SK-N-SH (cell line): ENCODE data around the gene MACROD2. TPM values are rescaled to one million over a fixed set of nuclear protein-coding genes. Genes with fewer than 3 reads are reported as not detected.

ENCODE experiments used
- CTCF ChIA-PET: fragments of 300-600, 350-600 bp; formaldehyde crosslinking; extraction: SDS; loops from one replicate; lab custom pipeline; 2021; lab: Yijun Ruan, JAX
- POLR2A ChIA-PET: fragments of 350-600 bp; sonication (Branson Sonifier 250); formaldehyde crosslinking; extraction: SDS; loops from one replicate; lab custom pipeline; 2020; ENCODE audit warnings: antibody characterized with exemption, inconsistent platforms; lab: Yijun Ruan, JAX
- DNase-seq: peaks from one replicate; pipeline ENCODE4 v3.0.0; 2012
- H2AFZ ChIP-seq: fragments of 200-600 bp; sonication (generic); 2 replicates; pipeline ENCODE4 v1.8.1; 2016; ENCODE audit warnings: antibody characterized with exemption, mild to moderate bottlenecking, low read depth
- H3F3A ChIP-seq: fragments of 200-600 bp; sonication (generic); replicated peaks from 2 replicates; pipeline ENCODE3; 2016; ENCODE audit warnings: antibody characterized with exemption, mild to moderate bottlenecking; ENCODE audit not compliant: insufficient read depth
- H3K27ac ChIP-seq, 2 experiments: fragments of 200-500 bp in 1 of 2; fragments of 200-600 bp in 1 of 2; sonication (Bioruptor generic) in 1 of 2; sonication (generic), shearing (Covaris generic) in 1 of 2; 2 replicates each; pipeline versions ENCODE4 v1.5.1 to v1.6.1; 2014 to 2016; ENCODE audit warnings: low read depth in 2 of 2, inconsistent platforms in 1 of 2, low read length in 1 of 2, mild to moderate bottlenecking in 1 of 2, mixed read lengths in 1 of 2
- H3K27me3 ChIP-seq: fragments of 200-600 bp; sonication (generic), shearing (Covaris generic); 2 replicates; pipeline ENCODE4 v1.6.1; 2016; ENCODE audit warnings: mixed run types; ENCODE audit not compliant: insufficient read depth
- H3K36me3 ChIP-seq, 2 experiments: fragments of 200-500 bp in 1 of 2; fragments of 200-600 bp in 1 of 2; sonication (Bioruptor generic) in 1 of 2; sonication (generic) in 1 of 2; replicated peaks in 1 of 2; 2 replicates each; pipeline versions ENCODE3 to v1.5.1; 2014 to 2016; ENCODE audit warnings: low read length in 1 of 2, mild to moderate bottlenecking in 1 of 2; ENCODE audit not compliant: insufficient read depth in 2 of 2, control insufficient read depth in 1 of 2
- H3K4me1 ChIP-seq, 2 experiments: fragments of 200-500 bp in 1 of 2; fragments of 200-600 bp in 1 of 2; sonication (Bioruptor generic) in 1 of 2; sonication (generic), shearing (Covaris generic) in 1 of 2; 2 replicates each; pipeline versions ENCODE4 v1.5.1 to v1.6.1; 2014 to 2016; ENCODE audit warnings: low read depth in 1 of 2, low read length in 1 of 2, mixed run types in 1 of 2; ENCODE audit not compliant: insufficient read depth in 2 of 2, control insufficient read depth in 1 of 2
- H3K4me2 ChIP-seq: fragments of 200-600 bp; sonication (generic), shearing (Covaris generic); 2 replicates; pipeline ENCODE4 v1.6.1; 2017; ENCODE audit warnings: mixed run types
- H3K4me3 ChIP-seq, 2 experiments: fragments of 200-500 bp in 1 of 2; fragments of 200-600 bp in 1 of 2; sonication (Bioruptor generic) in 1 of 2; sonication (generic), shearing (Covaris generic) in 1 of 2; 2 replicates each; pipeline versions ENCODE4 v1.5.1 to v1.8.1; 2014 to 2016; ENCODE audit warnings: low read depth in 2 of 2, inconsistent platforms in 1 of 2, low read length in 1 of 2, mild to moderate bottlenecking in 1 of 2, mixed read lengths in 1 of 2, moderate library complexity in 1 of 2
- H3K79me2 ChIP-seq: fragments of 200-600 bp; sonication (generic); 2 replicates; pipeline ENCODE4 v1.8.1; 2017; ENCODE audit warnings: mild to moderate bottlenecking; ENCODE audit not compliant: insufficient read depth
- H3K9ac ChIP-seq: fragments of 200-600 bp; sonication (generic); 2 replicates; pipeline ENCODE4 v1.6.1; 2017; ENCODE audit warnings: mixed run types
- H3K9me2 ChIP-seq: fragments of 200-600 bp; sonication (generic); 2 replicates; pipeline ENCODE4 v1.6.1; 2017; ENCODE audit warnings: mixed run types
- H3K9me3 ChIP-seq: fragments of 200-600 bp; sonication (generic); 2 replicates; pipeline ENCODE4 v1.6.1; 2017; ENCODE audit warnings: mixed run types, mild to moderate bottlenecking, moderate library complexity
- H4K20me1 ChIP-seq: fragments of 200-600 bp; sonication (generic); 2 replicates; pipeline ENCODE4 v1.6.1; 2017; ENCODE audit warnings: mild to moderate bottlenecking, mixed run types; ENCODE audit not compliant: insufficient read depth
- CHD2 ChIP-seq: fragments of 150-350 bp; IDR thresholded peaks from 2 replicates; pipeline ENCODE4 v1.6.1; 2018; ENCODE audit warnings: low read length; ENCODE audit not compliant: partially characterized antibody
- ELF1 ChIP-seq: IDR thresholded peaks from 2 replicates; pipeline ENCODE4 v1.4.0; 2012
- EZH2phosphoT487 ChIP-seq: fragments of 200-600 bp; sonication (generic); IDR thresholded peaks from 2 replicates; pipeline ENCODE4 v1.6.1; 2017; ENCODE audit warnings: low read depth, mixed run types, mild to moderate bottlenecking, antibody characterized with exemption, moderate library complexity, borderline replicate concordance
- FOSL2 ChIP-seq: IDR thresholded peaks from 2 replicates; pipeline ENCODE4 v1.4.0; 2012; ENCODE audit warnings: low read depth, mild to moderate bottlenecking, moderate library complexity, borderline replicate concordance
- FOXJ3 ChIP-seq: sonication (generic); formaldehyde crosslinking; IDR thresholded peaks from 2 replicates; pipeline ENCODE4 v1.5.1; 2020; ENCODE audit warnings: mild to moderate bottlenecking, missing genetic modification reagents
- GATA2 ChIP-seq: sonication (generic); formaldehyde crosslinking; IDR thresholded peaks from 2 replicates; pipeline ENCODE4 v1.5.0; 2020; ENCODE audit warnings: mild to moderate bottlenecking, missing genetic modification reagents
- JUND ChIP-seq: IDR thresholded peaks from 2 replicates; pipeline ENCODE4 v1.4.0; 2012
- MXI1 ChIP-seq: IDR thresholded peaks from 2 replicates; pipeline ENCODE4 v1.6.1; 2012; ENCODE audit warnings: mild to moderate bottlenecking, low read depth, low read length, improper control_type of control experiment
- NFIC ChIP-seq: IDR thresholded peaks from 2 replicates; pipeline ENCODE4 v1.4.0; 2012; ENCODE audit warnings: borderline replicate concordance
- NRF1 ChIP-seq: IDR thresholded peaks from 2 replicates; pipeline ENCODE4 v1.6.1; 2012; ENCODE audit warnings: low read depth, mild to moderate bottlenecking, low read length
- PBX3 ChIP-seq: IDR thresholded peaks from 2 replicates; pipeline ENCODE4; 2012
- POLR2AphosphoS5 ChIP-seq: IDR thresholded peaks from 2 replicates; pipeline ENCODE4 v1.6.1; 2012; ENCODE audit warnings: low read depth, low read length
- RCOR1 ChIP-seq: fragments of 150-350 bp; IDR thresholded peaks from 2 replicates; pipeline ENCODE4 v1.6.1; 2017; ENCODE audit warnings: antibody characterized with exemption, low read length
- RFX5 ChIP-seq: IDR thresholded peaks from 2 replicates; pipeline ENCODE4 v1.6.1; 2012; ENCODE audit warnings: mild to moderate bottlenecking, improper control_type of control experiment, low read length
- RXRA ChIP-seq: IDR thresholded peaks from 2 replicates; pipeline ENCODE4 v1.4.0; 2012; ENCODE audit warnings: low read depth, mild to moderate bottlenecking, borderline replicate concordance
- TAF1 ChIP-seq: IDR thresholded peaks from 2 replicates; pipeline ENCODE4 v1.6.1; 2012; ENCODE audit warnings: low read depth, mild to moderate bottlenecking, low read length, moderate library complexity, borderline replicate concordance
- TCF12 ChIP-seq: IDR thresholded peaks from 2 replicates; pipeline ENCODE4 v1.4.0; 2012
- WGBS: methylation state at CpG from one replicate; pipeline ENCODE4 v1.1.6; 2017; ENCODE audit warnings: low lambda C conversion rate; 5-methylcytosine and 5-hydroxymethylcytosine counted together
- polyA plus RNA-seq, 3 experiments: library from polyadenylated mRNA; depleted of rRNA; stranded (reverse); fragments of >200 nt; gene quantifications; 2 replicates each; pipeline ENCODE4 v1.2.3, GENCODE V29; 2012
- TF ChIP-seq, protein P1 (sequence below): IDR thresholded peaks from 2 replicates; pipeline ENCODE4 v1.6.1; 2012; ENCODE audit warnings: mild to moderate bottlenecking, low read depth, low read length, moderate library complexity
- TF ChIP-seq, protein P2 (sequence below): IDR thresholded peaks from 2 replicates; pipeline ENCODE4 v1.4.0; 2012; ENCODE audit warnings: low read depth, borderline replicate concordance
- TF ChIP-seq, protein P3 (sequence below): fragments of 150-350 bp; IDR thresholded peaks from 2 replicates; pipeline ENCODE4 v1.6.1; 2017; ENCODE audit warnings: antibody characterized with exemption, low read length, low read depth, borderline replicate concordance

The MACROD2 gene
- polyA plus RNA-seq, 1 of the 3 experiments (the other 2 are of a cell fraction) = 0.33 TPM

DNA sequence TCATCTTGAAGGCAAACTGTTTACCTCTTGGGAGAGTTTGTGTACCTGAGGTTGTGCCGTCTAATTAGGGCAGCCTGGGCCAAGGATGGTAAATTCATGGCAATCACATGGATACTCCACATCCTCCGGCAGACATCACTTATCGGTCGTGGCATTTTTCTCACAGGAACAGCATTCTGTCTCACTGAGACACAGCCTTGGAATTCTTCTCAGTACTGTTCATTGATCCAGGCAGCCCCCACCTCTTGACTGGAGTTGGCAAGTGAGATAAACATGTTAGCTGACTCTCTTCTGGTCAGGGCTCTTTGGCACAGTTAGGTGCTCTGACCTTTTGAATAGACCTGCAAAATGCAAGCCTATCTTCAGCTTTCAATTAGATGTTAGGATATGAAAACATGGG, 853.5 kb downstream of the MACROD2 start:
- Histone ChIP-seq H3K79me2 (no peaks in the 10 kb centered on the region), H3K9ac (no peak overlapping the region), H3K27ac (no peak overlapping the region), H3K4me1 (no peaks in the 10 kb centered on the region; a peak in 2 of 4 replicates), H4K20me1 (no peaks in the 10 kb centered on the region), H3F3A (no peaks in the 10 kb centered on the region), H3K36me3 (no peaks in the 10 kb centered on the region), H3K9me3 (no peaks in the 10 kb centered on the region), H2AFZ (no peak overlapping the region), H3K27me3 (no peaks in the 10 kb centered on the region), H3K9me2 (no peaks in the 10 kb centered on the region), H3K4me3 (no peak overlapping the region), H3K4me2 (no peak overlapping the region)
- TF ChIP-seq, protein P1, sequence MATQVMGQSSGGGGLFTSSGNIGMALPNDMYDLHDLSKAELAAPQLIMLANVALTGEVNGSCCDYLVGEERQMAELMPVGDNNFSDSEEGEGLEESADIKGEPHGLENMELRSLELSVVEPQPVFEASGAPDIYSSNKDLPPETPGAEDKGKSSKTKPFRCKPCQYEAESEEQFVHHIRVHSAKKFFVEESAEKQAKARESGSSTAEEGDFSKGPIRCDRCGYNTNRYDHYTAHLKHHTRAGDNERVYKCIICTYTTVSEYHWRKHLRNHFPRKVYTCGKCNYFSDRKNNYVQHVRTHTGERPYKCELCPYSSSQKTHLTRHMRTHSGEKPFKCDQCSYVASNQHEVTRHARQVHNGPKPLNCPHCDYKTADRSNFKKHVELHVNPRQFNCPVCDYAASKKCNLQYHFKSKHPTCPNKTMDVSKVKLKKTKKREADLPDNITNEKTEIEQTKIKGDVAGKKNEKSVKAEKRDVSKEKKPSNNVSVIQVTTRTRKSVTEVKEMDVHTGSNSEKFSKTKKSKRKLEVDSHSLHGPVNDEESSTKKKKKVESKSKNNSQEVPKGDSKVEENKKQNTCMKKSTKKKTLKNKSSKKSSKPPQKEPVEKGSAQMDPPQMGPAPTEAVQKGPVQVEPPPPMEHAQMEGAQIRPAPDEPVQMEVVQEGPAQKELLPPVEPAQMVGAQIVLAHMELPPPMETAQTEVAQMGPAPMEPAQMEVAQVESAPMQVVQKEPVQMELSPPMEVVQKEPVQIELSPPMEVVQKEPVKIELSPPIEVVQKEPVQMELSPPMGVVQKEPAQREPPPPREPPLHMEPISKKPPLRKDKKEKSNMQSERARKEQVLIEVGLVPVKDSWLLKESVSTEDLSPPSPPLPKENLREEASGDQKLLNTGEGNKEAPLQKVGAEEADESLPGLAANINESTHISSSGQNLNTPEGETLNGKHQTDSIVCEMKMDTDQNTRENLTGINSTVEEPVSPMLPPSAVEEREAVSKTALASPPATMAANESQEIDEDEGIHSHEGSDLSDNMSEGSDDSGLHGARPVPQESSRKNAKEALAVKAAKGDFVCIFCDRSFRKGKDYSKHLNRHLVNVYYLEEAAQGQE = no peak
- TF ChIP-seq RFX5 (no peak), NRF1 (no peak), CHD2 (no peak), PBX3 (no peak), ELF1 (no peak), POLR2AphosphoS5 (no peak), RCOR1 (no peak), RXRA (no peak), TAF1 (no peak), FOXJ3 (CRISPR knock-in tag) (no peak)
- TF ChIP-seq, protein P2, sequence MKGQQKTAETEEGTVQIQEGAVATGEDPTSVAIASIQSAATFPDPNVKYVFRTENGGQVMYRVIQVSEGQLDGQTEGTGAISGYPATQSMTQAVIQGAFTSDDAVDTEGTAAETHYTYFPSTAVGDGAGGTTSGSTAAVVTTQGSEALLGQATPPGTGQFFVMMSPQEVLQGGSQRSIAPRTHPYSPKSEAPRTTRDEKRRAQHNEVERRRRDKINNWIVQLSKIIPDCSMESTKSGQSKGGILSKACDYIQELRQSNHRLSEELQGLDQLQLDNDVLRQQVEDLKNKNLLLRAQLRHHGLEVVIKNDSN = no peak
- WGBS = 90% methylated on average over 4 of the region's 4 CpGs
- CTCF ChIA-PET = no interaction called here
- no peak for DNase-seq
- POLR2A ChIA-PET = no interaction called here

GRCh38 chr20:14853079-14853478, 857.8 kb downstream of the MACROD2 start:
- H3K4me1 ChIP-seq = peaks cover 0 to 2% of the 10 kb centered on the region in 2 experiments; a peak in 2 of 4 replicates
- H3K79me2 ChIP-seq = no peaks in the 10 kb centered on the region
- H3K27me3 ChIP-seq = no peaks in the 10 kb centered on the region
- ChIA-PET POLR2A (no interaction called here), CTCF (no interaction called here)
- DNase-seq = no peak
- H3K9ac ChIP-seq = no peak overlapping the region
- no peaks in the 10 kb centered on the region for H3K36me3 ChIP-seq
- no peaks in the 10 kb centered on the region for H4K20me1 ChIP-seq
- no peak overlapping the region for H3K4me3 ChIP-seq
- WGBS = 85% methylated on average over 2 of the region's 2 CpGs
- H2AFZ ChIP-seq = no peak overlapping the region
- H3F3A ChIP-seq = no peaks in the 10 kb centered on the region
- H3K27ac ChIP-seq = no peak overlapping the region
- H3K9me2 ChIP-seq = no peaks in the 10 kb centered on the region
- H3K9me3 ChIP-seq = no peaks in the 10 kb centered on the region
- H3K4me2 ChIP-seq = no peak overlapping the region
- TF ChIP-seq TCF12 (no peak), FOSL2 (no peak), NRF1 (no peak), POLR2AphosphoS5 (no peak), NFIC (no peak), MXI1 (no peak), PBX3 (no peak), GATA2 (CRISPR knock-in tag) (no peak), EZH2phosphoT487 (no peak), JUND (no peak)
- TF ChIP-seq, protein P2 = no peak
- TF ChIP-seq, protein P3, sequence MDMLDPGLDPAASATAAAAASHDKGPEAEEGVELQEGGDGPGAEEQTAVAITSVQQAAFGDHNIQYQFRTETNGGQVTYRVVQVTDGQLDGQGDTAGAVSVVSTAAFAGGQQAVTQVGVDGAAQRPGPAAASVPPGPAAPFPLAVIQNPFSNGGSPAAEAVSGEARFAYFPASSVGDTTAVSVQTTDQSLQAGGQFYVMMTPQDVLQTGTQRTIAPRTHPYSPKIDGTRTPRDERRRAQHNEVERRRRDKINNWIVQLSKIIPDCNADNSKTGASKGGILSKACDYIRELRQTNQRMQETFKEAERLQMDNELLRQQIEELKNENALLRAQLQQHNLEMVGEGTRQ = no peak
